HEK293 (cell line): Measurements from ENCODE around the gene AKR1A1.
A peak's percentile ranks its signal among the peaks of the same experiment; 100 is the strongest.

Experiments used
- ATF2 ChIP-seq: fragments of 450-650 bp; formaldehyde crosslinking; IDR thresholded peaks from 2 replicates; pipeline ENCODE4 v1.5.1; 2016; ENCODE audit warnings: missing biosample characterization, missing genetic modification characterization, low read depth
- BCL6B ChIP-seq: fragments of 450-650 bp; formaldehyde crosslinking; IDR thresholded peaks from 2 replicates; pipeline ENCODE4 v1.5.1; 2017; ENCODE audit warnings: missing biosample characterization, missing genetic modification characterization
- GLI4 ChIP-seq: fragments of 450-650 bp; formaldehyde crosslinking; IDR thresholded peaks from 2 replicates; pipeline ENCODE4 v1.5.1; 2016; ENCODE audit warnings: missing biosample characterization, missing genetic modification characterization
- HOXC10 ChIP-seq: sonication (generic); formaldehyde crosslinking; IDR thresholded peaks from 2 replicates; pipeline ENCODE4 v1.8.1; 2023; ENCODE audit warnings: mild to moderate bottlenecking, missing genetic modification reagents
- IKZF3 ChIP-seq: fragments of 450-650 bp; IDR thresholded peaks from 2 replicates; pipeline ENCODE4 v1.5.0; 2018; ENCODE audit warnings: missing biosample characterization, mild to moderate bottlenecking, missing genetic modification characterization, moderate library complexity
- MYNN ChIP-seq: fragments of 450-650 bp; formaldehyde crosslinking; IDR thresholded peaks from 2 replicates; pipeline ENCODE4 v1.5.1; 2016; ENCODE audit warnings: missing biosample characterization, missing genetic modification characterization, borderline replicate concordance
- OSR2 ChIP-seq: fragments of 450-650 bp; formaldehyde crosslinking; IDR thresholded peaks from 2 replicates; pipeline ENCODE4 v1.5.1; 2016; ENCODE audit warnings: missing biosample characterization, missing genetic modification characterization
- PRDM2 ChIP-seq: fragments of 450-650 bp; formaldehyde crosslinking; IDR thresholded peaks from 2 replicates; pipeline ENCODE4 v1.5.1; 2016; ENCODE audit warnings: missing biosample characterization, missing genetic modification characterization, borderline replicate concordance
- ZBTB17 ChIP-seq: fragments of 450-650 bp; formaldehyde crosslinking; IDR thresholded peaks from 2 replicates; pipeline ENCODE4 v1.5.1; 2016; ENCODE audit warnings: missing biosample characterization, missing genetic modification characterization
- ZBTB20 ChIP-seq: fragments of 450-650 bp; formaldehyde crosslinking; IDR thresholded peaks from 2 replicates; pipeline ENCODE4 v1.5.1; 2016; ENCODE audit warnings: missing biosample characterization, missing genetic modification characterization
- ZNF112 ChIP-seq: fragments of 450-650 bp; formaldehyde crosslinking; IDR thresholded peaks from 2 replicates; pipeline ENCODE4 v1.5.0; 2017; ENCODE audit warnings: missing biosample characterization, missing genetic modification characterization
- ZNF184 ChIP-seq: fragments of 450-650 bp; IDR thresholded peaks from 2 replicates; pipeline ENCODE4 v1.5.1; 2018; ENCODE audit warnings: missing biosample characterization, mild to moderate bottlenecking, missing genetic modification characterization
- ZNF2 ChIP-seq: fragments of 450-650 bp; formaldehyde crosslinking; IDR thresholded peaks from 2 replicates; pipeline ENCODE4 v1.5.1; 2016; ENCODE audit warnings: missing biosample characterization, missing genetic modification characterization
- ZNF239 ChIP-seq: fragments of 450-650 bp; formaldehyde crosslinking; IDR thresholded peaks from 2 replicates; pipeline ENCODE4 v1.5.1; 2016; ENCODE audit warnings: missing biosample characterization, missing genetic modification characterization
- ZNF274 ChIP-seq, 2 experiments: fragments of 200-500 bp in 1 of 2; fragments of 450-650 bp in 1 of 2; sonication (Bioruptor generic) in 1 of 2; formaldehyde crosslinking in 1 of 2; IDR thresholded peaks; 2 replicates each; pipeline versions ENCODE4 v1.5.1 to v1.6.1; 2014 to 2016; ENCODE audit warnings: borderline replicate concordance in 1 of 2, inconsistent platforms in 1 of 2, low read length in 1 of 2, missing biosample characterization in 1 of 2, missing genetic modification characterization in 1 of 2
- ZNF341 ChIP-seq: fragments of 450-650 bp; formaldehyde crosslinking; IDR thresholded peaks from 2 replicates; pipeline ENCODE4; 2016; ENCODE audit warnings: low read depth, missing biosample characterization, missing genetic modification characterization
- ZNF366 ChIP-seq: fragments of 450-650 bp; formaldehyde crosslinking; conservative IDR thresholded peaks from 2 replicates; pipeline ENCODE4 v1.5.1; 2016; ENCODE audit warnings: missing biosample characterization, missing genetic modification characterization
- ZNF398 ChIP-seq: fragments of 450-650 bp; formaldehyde crosslinking; IDR thresholded peaks from 2 replicates; pipeline ENCODE4 v1.5.1; 2017; ENCODE audit warnings: missing biosample characterization, missing genetic modification characterization
- ZNF423 ChIP-seq: fragments of 450-650 bp; formaldehyde crosslinking; IDR thresholded peaks from 2 replicates; pipeline ENCODE4 v1.5.1; 2016; ENCODE audit warnings: missing biosample characterization, missing genetic modification characterization
- ZNF488 ChIP-seq: fragments of 450-650 bp; formaldehyde crosslinking; IDR thresholded peaks from 2 replicates; pipeline ENCODE4 v1.5.1; 2016; ENCODE audit warnings: missing biosample characterization, missing genetic modification characterization
- ZNF529 ChIP-seq: fragments of 450-650 bp; formaldehyde crosslinking; IDR thresholded peaks from 2 replicates; pipeline ENCODE4 v1.5.1; 2017; ENCODE audit warnings: missing genetic modification characterization, missing biosample characterization; ENCODE audit not compliant: insufficient replicate concordance
- ZNF600 ChIP-seq: fragments of 450-650 bp; formaldehyde crosslinking; IDR thresholded peaks from 2 replicates; pipeline ENCODE4 v1.5.1; 2016; ENCODE audit warnings: missing biosample characterization, missing genetic modification characterization
- ZNF670 ChIP-seq: fragments of 450-650 bp; formaldehyde crosslinking; IDR thresholded peaks from 2 replicates; pipeline ENCODE4 v1.5.1; 2016; ENCODE audit warnings: missing biosample characterization, missing genetic modification characterization, low read depth
- ZNF677 ChIP-seq: fragments of 450-650 bp; IDR thresholded peaks from 2 replicates; pipeline ENCODE4 v1.5.0; 2018; ENCODE audit warnings: missing biosample characterization, mild to moderate bottlenecking, missing genetic modification characterization, moderate library complexity
- TF ChIP-seq, protein P1 (sequence below): fragments of 450-650 bp; formaldehyde crosslinking; IDR thresholded peaks from 2 replicates; pipeline ENCODE4 v1.5.1; 2016; ENCODE audit warnings: missing biosample characterization, missing genetic modification characterization

Gene AKR1A1

DNA sequence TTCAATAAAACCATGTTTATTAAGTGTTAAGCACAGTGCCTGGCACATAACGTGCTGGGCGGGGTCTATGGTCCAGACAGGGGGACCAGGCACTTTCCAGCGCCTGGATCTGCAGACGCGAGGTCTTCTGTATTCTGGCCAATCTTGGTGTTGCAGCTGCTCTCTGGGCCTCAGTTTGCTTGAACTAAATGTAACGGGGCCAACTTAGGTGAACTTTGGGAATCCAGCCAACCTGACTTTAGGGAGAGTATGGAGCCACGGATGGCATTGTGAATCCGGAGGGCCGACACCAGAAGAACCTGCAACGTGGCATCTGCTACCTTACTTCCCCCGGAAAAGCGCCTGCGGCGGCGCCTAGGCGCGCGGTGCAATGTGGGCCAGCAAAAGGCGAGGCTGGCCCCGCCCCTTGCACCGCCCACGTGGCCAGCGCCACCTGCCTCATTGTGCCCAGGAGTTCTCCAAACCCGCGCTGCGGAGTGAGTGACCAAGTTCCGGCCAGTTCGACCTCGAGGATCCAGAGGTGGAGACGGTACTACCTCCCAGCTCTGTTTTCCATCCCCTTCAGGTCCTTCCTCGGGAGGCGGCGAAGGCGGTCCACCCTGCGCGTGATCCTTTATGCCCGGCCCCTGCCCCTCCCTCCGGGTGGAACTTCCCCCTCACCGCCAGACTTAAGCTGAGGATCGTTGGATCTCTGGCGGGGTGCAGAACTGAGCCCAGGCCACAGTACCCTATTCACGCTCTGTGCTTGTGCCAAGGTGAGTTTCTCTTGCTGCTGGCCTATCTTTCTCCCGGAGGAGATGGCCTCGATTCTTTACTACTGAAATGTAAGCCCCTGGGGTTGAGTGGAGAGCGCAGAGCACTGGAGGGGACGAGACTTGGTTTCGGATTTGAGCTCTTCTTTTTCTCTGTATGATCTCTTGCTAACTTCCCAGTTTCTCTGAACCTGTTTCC lies at the start of gene AKR1A1 (continued):
- TF ChIP-seq ZNF398 (tag by site-specific recombination) (no peak), ZNF529 (tag by site-specific recombination) (no peak), ZBTB20 (tag by site-specific recombination) (peak; percentile 50; the same call in 1 of the 2 replicates), BCL6B (tag by site-specific recombination) (no peak), ZNF488 (tag by site-specific recombination) (no peak), ZNF341 (tag by site-specific recombination) (peak; percentile 85), PRDM2 (tag by site-specific recombination) (no peak), ZNF670 (tag by site-specific recombination) (no peak), IKZF3 (tag by site-specific recombination) (peak; percentile 66; the same call in 1 of the 2 replicates), ZBTB17 (tag by site-specific recombination) (peak; percentile 98), MYNN (tag by site-specific recombination) (no peak), ZNF677 (no peak), ZNF423 (tag by site-specific recombination) (no peak), OSR2 (tag by site-specific recombination) (peak; percentile 16; the same call in 1 of the 2 replicates), ZNF239 (tag by site-specific recombination) (no peak), ZNF600 (peak; percentile 92), HOXC10 (CRISPR knock-in tag) (no peak), ZNF184 (tag by site-specific recombination) (no peak), ZNF2 (tag by site-specific recombination) (no peak; the same call in 1 of the 2 replicates), ZNF366 (tag by site-specific recombination) (peak; percentile 68), GLI4 (no peak), ATF2 (no peak), ZNF274 (IDR thresholded peaks at IDR 0.05; ENCODE audit: low read length) (no peak), ZNF274 (tag by site-specific recombination; IDR thresholded peaks at IDR 0.05; ENCODE audit: borderline replicate concordance) (no peak), ZNF112 (no peak)
- TF ChIP-seq, protein P1, sequence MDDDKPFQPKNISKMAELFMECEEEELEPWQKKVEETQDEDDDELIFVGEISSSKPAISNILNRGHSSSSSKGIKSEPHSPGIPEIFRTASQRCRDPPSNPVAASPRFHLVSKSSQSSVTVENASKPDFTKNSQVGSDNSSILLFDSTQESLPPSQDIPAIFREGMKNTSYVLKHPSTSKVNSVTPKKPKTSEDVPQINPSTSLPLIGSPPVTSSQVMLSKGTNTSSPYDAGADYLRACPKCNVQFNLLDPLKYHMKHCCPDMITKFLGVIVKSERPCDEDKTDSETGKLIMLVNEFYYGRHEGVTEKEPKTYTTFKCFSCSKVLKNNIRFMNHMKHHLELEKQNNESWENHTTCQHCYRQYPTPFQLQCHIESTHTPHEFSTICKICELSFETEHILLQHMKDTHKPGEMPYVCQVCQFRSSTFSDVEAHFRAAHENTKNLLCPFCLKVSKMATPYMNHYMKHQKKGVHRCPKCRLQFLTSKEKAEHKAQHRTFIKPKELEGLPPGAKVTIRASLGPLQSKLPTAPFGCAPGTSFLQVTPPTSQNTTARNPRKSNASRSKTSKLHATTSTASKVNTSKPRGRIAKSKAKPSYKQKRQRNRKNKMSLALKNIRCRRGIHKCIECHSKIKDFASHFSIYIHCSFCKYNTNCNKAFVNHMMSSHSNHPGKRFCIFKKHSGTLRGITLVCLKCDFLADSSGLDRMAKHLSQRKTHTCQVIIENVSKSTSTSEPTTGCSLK (tag by site-specific recombination): no peak
